Naive thymus-derived CD8-positive, alpha-beta T cell (primary cell): ENCODE results near the gene ZNF217. TPM values are rescaled to one million over a fixed set of nuclear protein-coding genes. Genes with fewer than 3 reads are reported as not detected.
"Not testable (repeated sequence)": the region's sequence is repeated elsewhere in the genome, so short reads cannot be mapped to it uniquely, and the experiment has no call there.

Experiments used
- ATAC-seq, 2 donors: fragments of 150-1000 bp; cut with Tn5 transposase in 1 of 2; sonication (Bioruptor Pico), chemical (Tn5 transposase) in 1 of 2; 1 replicate in 1 of 2; 2 replicates in 1 of 2; pipeline ENCODE4 v1.10.0; 2021; ENCODE audit warnings: mild to moderate bottlenecking in 2 of 2, moderate library complexity in 2 of 2
- POLR2A ChIA-PET: fragments of 350-600 bp; sonication (Branson Sonifier 250); formaldehyde crosslinking; loops from one replicate; lab custom pipeline; 2021; ENCODE audit warnings: antibody characterized with exemption; lab: Charles Lee
- DNase-seq, 10 donors: peaks; one replicate each; pipeline versions ENCODE4 v3.0.0 to v3.0.0-alpha.2; 2020 to 2022
- H3K27ac Mint-ChIP-seq, 10 donors: one replicate each; pipeline ENCODE4 v1.8.0; 2020 to 2022; ENCODE audit warnings: mild to moderate bottlenecking in 10 of 10, mixed read lengths in 10 of 10, moderate library complexity in 4 of 10, inconsistent platforms in 1 of 10
- H3K27me3 Mint-ChIP-seq, 5 donors: one replicate each; pipeline ENCODE4 v1.8.0; 2021 to 2022; ENCODE audit warnings: mixed read lengths in 5 of 5
- H3K36me3 Mint-ChIP-seq, 3 donors: one replicate each; pipeline ENCODE4 v1.8.0; 2020 to 2022; ENCODE audit warnings: mixed read lengths in 3 of 3, mild to moderate bottlenecking in 2 of 3, inconsistent platforms in 1 of 3
- H3K4me1 Mint-ChIP-seq, 4 donors: one replicate each; pipeline ENCODE4 v1.8.0; 2021 to 2022; ENCODE audit warnings: mixed read lengths in 4 of 4
- H3K4me3 Mint-ChIP-seq, 10 donors: one replicate each; pipeline ENCODE4 v1.8.0; 2020 to 2022; ENCODE audit warnings: mild to moderate bottlenecking in 10 of 10, mixed read lengths in 10 of 10, moderate library complexity in 6 of 10, inconsistent platforms in 1 of 10
- H3K9me3 Mint-ChIP-seq, 9 donors: one replicate each; pipeline ENCODE4 v1.8.0; 2020 to 2022; ENCODE audit warnings: mixed read lengths in 9 of 9, mild to moderate bottlenecking in 3 of 9, inconsistent platforms in 1 of 9, moderate library complexity in 1 of 9
- polyA plus RNA-seq, 3 donors: library from polyadenylated mRNA; unstranded; fragments of 300-500 nt; fragmentation: Illumina TruSeq; gene quantifications; one replicate each; pipeline ENCODE4 v1.2.3, GENCODE V29; 2021
- total RNA-seq, 8 experiments: library from RNA in 2 of 8; stranded (reverse) in 2 of 8; gene quantifications; one replicate each; pipeline ENCODE4 v1.2.3 and lab custom pipeline; 2021 to 2026

Gene ZNF217
- total and polyA plus RNA-seq, 5 experiments from 2014 or later, result 21.5 to 101 (median 34.2) TPM

- not testable (repeated sequence) for H3K36me3 Mint-ChIP-seq, DNase-seq, H3K27me3 Mint-ChIP-seq, H3K9me3 Mint-ChIP-seq, H3K4me3 Mint-ChIP-seq, ATAC-seq
- POLR2A ChIA-PET, result interaction anchor here (0.6 to 1.2 kb wide), 2 partner anchors 9 to 44 kb away, joined by 4 to 5 read pairs; no protein-coding TSS in a partner anchor
- Mint-ChIP-seq H3K27ac (peak overlapping the region in 2 of 10 donors; percentile 36 to 51), H3K4me1 (peaks cover 8 to 39% (median 34%) of the 10 kb centered on the region in 4 donors)
Measured at GRCh38 chr20:53618490-53619000, 24.9 kb upstream of the ZNF217 start.

GRCh38 chr20:53617791-53618489 is 24.3 kb upstream of the ZNF217 start:
- peak overlapping the region in 1 of 10 donors; percentile 63 for H3K27ac Mint-ChIP-seq
- no peak overlapping the region for H3K4me3 Mint-ChIP-seq
- ATAC-seq, result no peak

GRCh38 chr20:53616489-53616888 is 22.9 kb upstream of the ZNF217 start:
- H3K4me1 Mint-ChIP-seq, result peaks cover 7 to 25% (median 15%) of the 10 kb centered on the region in 4 donors
- POLR2A ChIA-PET, result interaction anchor here (0.7 to 1.2 kb wide), 4 partner anchors 11 to 87 kb away, joined by 3 to 7 read pairs (median 4); no protein-coding TSS in a partner anchor
- H3K27ac Mint-ChIP-seq, H3K36me3 Mint-ChIP-seq, DNase-seq, H3K4me3 Mint-ChIP-seq, ATAC-seq, H3K27me3 Mint-ChIP-seq, H3K9me3 Mint-ChIP-seq: not testable (repeated sequence)

More at GRCh38 chr20:53617791-53618489, 24.3 kb upstream of the ZNF217 start:
- peaks cover 5 to 34% (median 28%) of the 10 kb centered on the region in 4 donors for H3K4me1 Mint-ChIP-seq
- H3K9me3 Mint-ChIP-seq, result no peaks in the 10 kb centered on the region
- POLR2A ChIA-PET, result interaction anchor here (0.6 to 1.2 kb wide), 2 partner anchors 8 to 44 kb away, joined by 4 to 5 read pairs; no protein-coding TSS in a partner anchor
- no peak for DNase-seq
- no peaks in the 10 kb centered on the region for H3K36me3 Mint-ChIP-seq
- H3K27me3 Mint-ChIP-seq, result no peaks in the 10 kb centered on the region

- DNase-seq, result no peak
- ATAC-seq, result no peak
- Mint-ChIP-seq H3K36me3 (peaks cover 0 to 2% (median 0%) of the 10 kb centered on the region in 3 donors), H3K9me3 (no peaks in the 10 kb centered on the region), H3K27ac (peak overlapping the region in 9 of 10 donors; percentile 33 to 84 (median 76)), H3K4me1 (peaks cover 10 to 26% (median 21%) of the 10 kb centered on the region in 4 donors), H3K27me3 (no peaks in the 10 kb centered on the region), H3K4me3 (no peak overlapping the region)
- POLR2A ChIA-PET, result interaction anchor here (0.7 to 7.2 kb wide), 6 partner anchors 8 to 428 kb away, joined by 3 to 143 read pairs (median 5); partner anchors contain the start of gene ZNF217
Measured at GRCh38 chr20:53613748-53614147, 20.1 kb upstream of the ZNF217 start.

GRCh38 chr20:53612289-53612688 is 18.6 kb upstream of the ZNF217 start:
- DNase-seq, ATAC-seq, H3K9me3 Mint-ChIP-seq, H3K4me3 Mint-ChIP-seq, H3K36me3 Mint-ChIP-seq, H3K27me3 Mint-ChIP-seq: not testable (repeated sequence)
- H3K4me1 Mint-ChIP-seq, result peaks cover 13 to 36% (median 28%) of the 10 kb centered on the region in 4 donors
- POLR2A ChIA-PET, result interaction anchor here (0.6 to 7.2 kb wide), 7 partner anchors 9 to 1469 kb away, joined by 3 to 143 read pairs (median 5); partner anchors contain the start of gene ZNF217
- peak overlapping the region in 7 of 10 donors; percentile 28 to 82 (median 76) for H3K27ac Mint-ChIP-seq

- POLR2A ChIA-PET, result interaction anchor here (0.6 to 7.2 kb wide), 6 partner anchors 10 to 174 kb away, joined by 3 to 143 read pairs (median 4); partner anchors contain the start of gene ZNF217
- Mint-ChIP-seq H3K36me3 (peaks cover 0 to 7% (median 0%) of the 10 kb centered on the region in 3 donors), H3K4me1 (peaks cover 13 to 36% (median 28%) of the 10 kb centered on the region in 4 donors), H3K27ac (peak overlapping the region in 9 of 10 donors; percentile 24 to 85 (median 69)), H3K27me3 (no peaks in the 10 kb centered on the region), H3K4me3 (no peak overlapping the region), H3K9me3 (no peaks in the 10 kb centered on the region)
- ATAC-seq (no peak), DNase-seq (no peak)
Measured at GRCh38 chr20:53611449-53611894, 17.8 kb upstream of the ZNF217 start.

GRCh38 chr20:53609491-53610445 is 16.1 kb upstream of the ZNF217 start:
- Mint-ChIP-seq H3K9me3 (no peaks in the 10 kb centered on the region), H3K36me3 (peaks cover 0 to 9% (median 0%) of the 10 kb centered on the region in 3 donors), H3K27me3 (no peaks in the 10 kb centered on the region), H3K27ac (peak overlapping the region; percentile 96 to 100 (median 98)), H3K4me3 (peak overlapping the region; percentile 74 to 93 (median 90)), H3K4me1 (peaks cover 13 to 43% (median 33%) of the 10 kb centered on the region in 4 donors)
- ATAC-seq (peak; percentile 83 to 84), DNase-seq (peak; percentile 56 to 90 (median 81))
- POLR2A ChIA-PET, result interaction anchor here (0.6 to 7.2 kb wide), 26 partner anchors 8 to 328 kb away, joined by 3 to 143 read pairs (median 6); partner anchors contain the start of gene ZNF217

- H3K36me3 Mint-ChIP-seq, result peaks cover 0 to 9% (median 0%) of the 10 kb centered on the region in 3 donors
- peak; percentile 13 to 15 for ATAC-seq
- peak overlapping the region; percentile 96 to 100 (median 98) for H3K27ac Mint-ChIP-seq
- POLR2A ChIA-PET, result interaction anchor here (0.8 to 7.2 kb wide), 23 partner anchors 9 to 264 kb away, joined by 3 to 143 read pairs (median 6); partner anchors contain the start of gene ZNF217
- no peaks in the 10 kb centered on the region for H3K27me3 Mint-ChIP-seq
- no peaks in the 10 kb centered on the region for H3K9me3 Mint-ChIP-seq
- peaks cover 14 to 46% (median 39%) of the 10 kb centered on the region in 4 donors for H3K4me1 Mint-ChIP-seq
- H3K4me3 Mint-ChIP-seq, result peak overlapping the region; percentile 74 to 93 (median 90)
- DNase-seq, result peak in 7 of 10 donors; percentile 9 to 68 (median 26)
Measured at GRCh38 chr20:53608456-53609452, 15.1 kb upstream of the ZNF217 start.

GRCh38 chr20:53608071-53608455 is 14.4 kb upstream of the ZNF217 start:
- DNase-seq (peak in 1 of 10 donors; percentile 67), ATAC-seq (no peak)
- Mint-ChIP-seq H3K9me3 (no peaks in the 10 kb centered on the region), H3K27me3 (no peaks in the 10 kb centered on the region), H3K27ac (peak overlapping the region; percentile 87 to 100 (median 98)), H3K36me3 (peaks cover 0 to 9% (median 0%) of the 10 kb centered on the region in 3 donors), H3K4me1 (peaks cover 16 to 46% (median 41%) of the 10 kb centered on the region in 4 donors), H3K4me3 (peak overlapping the region; percentile 33 to 93 (median 78))
- POLR2A ChIA-PET, result interaction anchor here (1.1 to 7.2 kb wide), 5 partner anchors 11 to 264 kb away, joined by 5 to 143 read pairs (median 10); partner anchors contain the start of gene ZNF217

- H3K27ac Mint-ChIP-seq, result peak overlapping the region in 7 of 10 donors; percentile 20 to 76 (median 49)
- H3K4me3 Mint-ChIP-seq, result peak overlapping the region in 2 of 10 donors; percentile 4 to 7
- peaks cover 0 to 10% (median 0%) of the 10 kb centered on the region in 3 donors for H3K36me3 Mint-ChIP-seq
- H3K27me3 Mint-ChIP-seq, result no peaks in the 10 kb centered on the region
- ATAC-seq, result no peak
- peaks cover 18 to 50% (median 45%) of the 10 kb centered on the region in 4 donors for H3K4me1 Mint-ChIP-seq
- no peak for DNase-seq
- POLR2A ChIA-PET, result interaction anchor here (2.1 kb wide), 1 partner anchor 12 kb away, joined by 9 read pairs; no protein-coding TSS in a partner anchor
- no peaks in the 10 kb centered on the region for H3K9me3 Mint-ChIP-seq
Measured at GRCh38 chr20:53606364-53606985, 12.8 kb upstream of the ZNF217 start.
